HCT116 (cell line): ENCODE measurements around the gene TEN1. TPM values are rescaled to one million over a fixed set of nuclear protein-coding genes. Genes with fewer than 3 reads are reported as not detected.

Experiments used
- ATAC-seq: fragments of 200-7000 bp; cut with Tn5 transposase; 2 replicates; pipeline ENCODE4 v1.9.1; 2020; ENCODE audit warnings: mild to moderate bottlenecking, moderate library complexity
- BruUV-seq: library from RNA; stranded (reverse); fragments of 400-500 nt; replicated peaks from 2 replicates; lab custom pipeline; 2021; lab: Mats Ljungman, UMichigan
- CTCF ChIA-PET: fragments of 300-600 bp; sonication (Branson Sonifier 250); formaldehyde crosslinking; loops from one replicate; lab custom pipeline; 2021; ENCODE audit warnings: antibody characterized with exemption; lab: Charles Lee
- POLR2A ChIA-PET: fragments of 300-600, 350-600 bp; sonication (Branson Sonifier 250); formaldehyde crosslinking; loops from one replicate; lab custom pipeline; 2021; ENCODE audit warnings: antibody characterized with exemption; lab: Charles Lee
- RAD21 ChIA-PET, 2 experiments: fragments of 300-600 bp; sonication (Branson Sonifier 250); formaldehyde crosslinking; loops; one replicate each; lab custom pipeline; 2023; ENCODE audit warnings: low total read pairs in 2 of 2; ENCODE audit not compliant: uncharacterized antibody in 2 of 2, unreplicated experiment in 2 of 2, low non-redundant PET in 1 of 2; lab: Charles Lee
- DNase-seq: peaks from one replicate; pipeline ENCODE4 v3.0.0-alpha.2; 2010; ENCODE audit warnings: low read depth, low spot score
- H2AFZ ChIP-seq: fragments of 200-600 bp; shearing (Covaris generic), sonication (generic); 2 replicates; pipeline ENCODE4 v1.6.1; 2017; ENCODE audit warnings: low read depth, mixed run types, mixed read lengths, antibody characterized with exemption, low read length; ENCODE audit not compliant: poor library complexity, severe bottlenecking
- H3K27ac ChIP-seq: 2 replicates; pipeline ENCODE4 v1.5.1; 2012; ENCODE audit warnings: low read depth, low read length
- H3K27me3 ChIP-seq: fragments of 200-600 bp; sonication (generic); 2 replicates; pipeline ENCODE4 v1.6.1; 2016; ENCODE audit warnings: mixed run types, low read length, mixed read lengths; ENCODE audit not compliant: insufficient read depth
- H3K36me3 ChIP-seq, 2 experiments: fragments of 200-500 bp in 1 of 2; fragments of 200-600 bp in 1 of 2; sonication (Bioruptor generic) in 1 of 2; sonication (generic) in 1 of 2; 2 replicates each; pipeline versions ENCODE4 v1.5.1 to v1.6.1; 2014 to 2016; ENCODE audit warnings: low read length in 2 of 2, inconsistent platforms in 1 of 2, mixed read lengths in 1 of 2, mixed run types in 1 of 2; ENCODE audit not compliant: insufficient read depth in 2 of 2, control insufficient read depth in 1 of 2
- H3K4me1 ChIP-seq, 2 experiments: fragments of 200-600 bp in 1 of 2; sonication (generic) in 1 of 2; 2 replicates each; pipeline versions ENCODE4 v1.5.1 to v1.6.1; 2012 to 2017; ENCODE audit warnings: low read length in 2 of 2, inconsistent platforms in 1 of 2, mild to moderate bottlenecking in 1 of 2, mixed read lengths in 1 of 2, mixed run types in 1 of 2, moderate library complexity in 1 of 2; ENCODE audit not compliant: insufficient read depth in 2 of 2, control insufficient read depth in 1 of 2
- H3K4me2 ChIP-seq: fragments of 200-600 bp; sonication (generic); 2 replicates; pipeline ENCODE4 v1.6.1; 2017; ENCODE audit warnings: mixed run types, low read length, mixed read lengths
- H3K4me3 ChIP-seq, 2 experiments: fragments of 200-600 bp in 1 of 2; sonication (generic) in 1 of 2; replicated peaks in 1 of 2; 2 replicates each; pipeline ENCODE4 v1.5.1; 2011 to 2016; ENCODE audit warnings: low read length in 2 of 2, control low read depth in 1 of 2, low read depth in 1 of 2, mild to moderate bottlenecking in 1 of 2, mixed read lengths in 1 of 2, mixed run types in 1 of 2
- H3K79me2 ChIP-seq: fragments of 200-600 bp; sonication (generic); 2 replicates; pipeline ENCODE4 v1.6.1; 2017; ENCODE audit warnings: mild to moderate bottlenecking, mixed run types, low read length, moderate library complexity, mixed read lengths; ENCODE audit not compliant: insufficient read depth
- H3K9ac ChIP-seq: fragments of 200-600 bp; sonication (generic); 2 replicates; pipeline ENCODE4 v1.6.1; 2016; ENCODE audit warnings: low read length, mixed read lengths
- H3K9me2 ChIP-seq: fragments of 200-600 bp; sonication (generic), shearing (Covaris generic); 2 replicates; pipeline ENCODE4 v1.6.1; 2017; ENCODE audit warnings: mixed run types, mild to moderate bottlenecking, moderate library complexity; ENCODE audit not compliant: insufficient read depth
- H3K9me3 ChIP-seq, 2 experiments: fragments of 200-500 bp in 1 of 2; fragments of 200-600 bp in 1 of 2; sonication (Bioruptor generic) in 1 of 2; sonication (generic) in 1 of 2; 2 replicates each; pipeline ENCODE4 v1.6.1; 2014 to 2017; ENCODE audit warnings: low read length in 2 of 2, mixed read lengths in 2 of 2, inconsistent platforms in 1 of 2, low read depth in 1 of 2, mild to moderate bottlenecking in 1 of 2, mixed run types in 1 of 2, moderate library complexity in 1 of 2; ENCODE audit not compliant: control insufficient read depth in 1 of 2, insufficient read depth in 1 of 2
- H4K20me1 ChIP-seq: fragments of 200-600 bp; sonication (generic), shearing (Covaris generic); 2 replicates; pipeline ENCODE4 v1.6.1; 2017; ENCODE audit warnings: mixed run types, mild to moderate bottlenecking, moderate library complexity; ENCODE audit not compliant: insufficient read depth
- ATF3 ChIP-seq: IDR thresholded peaks from 2 replicates; pipeline ENCODE4 v1.6.1; 2012
- EZH2 ChIP-seq: fragments of 200-600 bp; sonication (generic); IDR thresholded peaks from 2 replicates; pipeline ENCODE4 v1.6.1; 2017; ENCODE audit warnings: antibody characterized with exemption, mixed run types
- SRF ChIP-seq: IDR thresholded peaks from 2 replicates; pipeline ENCODE4 v1.6.1; 2012; ENCODE audit warnings: low read depth
- intact Hi-C: fragments of 100-400 bp; cut with micrococcal nuclease; formaldehyde crosslinking; loops from 2 replicates; pipeline ENCODE4 v1.10.0; 2022
- total RNA-seq: library from RNA; stranded (reverse); gene quantifications from one replicate; pipeline ENCODE4 v1.2.1, GENCODE V29; 2021; ENCODE audit not compliant: unreplicated experiment
- TF ChIP-seq, protein P1 (sequence below), 3 experiments: fragments of 200-600 bp in 1 of 3; sonication (generic) in 1 of 3; IDR thresholded peaks in 2 of 3; conservative IDR thresholded peaks in 1 of 3; 2 replicates each; pipeline ENCODE4 v1.5.1; 2012 to 2017; ENCODE audit warnings: low read depth in 2 of 3, low read length in 2 of 3, antibody characterized with exemption in 1 of 3, borderline replicate concordance in 1 of 3, control low read depth in 1 of 3, mild to moderate bottlenecking in 1 of 3, mixed read lengths in 1 of 3, mixed run types in 1 of 3, moderate library complexity in 1 of 3; ENCODE audit not compliant: insufficient read depth in 1 of 3

Gene TEN1
- total RNA-seq, 1 experiment from 2014 or later, result 18.5 TPM

DNA sequence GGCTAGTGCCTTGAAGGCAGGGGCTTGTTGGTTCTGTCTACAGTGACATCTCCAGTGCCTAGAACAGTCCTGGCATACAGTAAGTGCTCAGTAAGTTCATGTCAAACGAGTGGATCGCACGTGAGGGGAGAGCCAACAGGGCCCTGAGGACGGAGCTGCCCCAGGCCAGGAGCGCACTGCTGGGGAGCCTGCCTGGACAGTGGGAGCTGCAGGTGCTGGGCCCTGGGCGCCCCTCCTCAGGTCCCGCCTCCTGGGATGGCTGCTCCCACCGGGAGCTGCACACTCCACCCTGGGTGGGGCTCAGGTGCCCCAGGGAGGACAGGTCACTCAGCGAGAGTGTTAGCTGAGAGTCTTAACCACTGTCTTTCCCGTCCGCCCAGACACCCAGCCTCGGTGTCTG, 46.3 kb downstream of the TEN1 start:
- intact Hi-C loops, result loop anchor here (5.0 kb wide), 3 partner anchors 47 to 252 kb away; partner anchors contain the start of genes EXOC7, GALR2 and SRP68
- no peak overlapping the region; the same call in 1 of the 2 replicates for H3K27ac ChIP-seq
- H3K9ac ChIP-seq, result no peak overlapping the region

More for the DNA sequence above, 46.3 kb downstream of the TEN1 start:
- DNase-seq (no peak), ATAC-seq (no peak)
- Histone ChIP-seq H2AFZ (no peak overlapping the region), H3K36me3 (peaks cover 11 to 14% of the 10 kb centered on the region in 2 experiments), H3K4me2 (no peak overlapping the region; the same call in 1 of the 2 replicates), H3K79me2 (peaks cover 36% of the 10 kb centered on the region), H3K9me2 (no peaks in the 10 kb centered on the region), H3K27me3 (no peaks in the 10 kb centered on the region), H3K9me3 (no peaks in the 10 kb centered on the region), H3K4me1 (peaks cover 33 to 49% of the 10 kb centered on the region in 2 experiments), H3K4me3 (no peak overlapping the region), H4K20me1 (no peaks in the 10 kb centered on the region)
- POLR2A ChIA-PET, result interaction anchor here (0.7 kb wide), 1 partner anchor 248 kb away, joined by 5 read pairs; no protein-coding TSS in a partner anchor
- RAD21 ChIA-PET, result no interaction called here
- CTCF ChIA-PET, result interaction anchor here (0.7 to 1.2 kb wide), 2 partner anchors 11 to 19 kb away, joined by 3 to 4 read pairs; no protein-coding TSS in a partner anchor
- no TSS peak for BruUV-seq
- TF ChIP-seq, protein P1, sequence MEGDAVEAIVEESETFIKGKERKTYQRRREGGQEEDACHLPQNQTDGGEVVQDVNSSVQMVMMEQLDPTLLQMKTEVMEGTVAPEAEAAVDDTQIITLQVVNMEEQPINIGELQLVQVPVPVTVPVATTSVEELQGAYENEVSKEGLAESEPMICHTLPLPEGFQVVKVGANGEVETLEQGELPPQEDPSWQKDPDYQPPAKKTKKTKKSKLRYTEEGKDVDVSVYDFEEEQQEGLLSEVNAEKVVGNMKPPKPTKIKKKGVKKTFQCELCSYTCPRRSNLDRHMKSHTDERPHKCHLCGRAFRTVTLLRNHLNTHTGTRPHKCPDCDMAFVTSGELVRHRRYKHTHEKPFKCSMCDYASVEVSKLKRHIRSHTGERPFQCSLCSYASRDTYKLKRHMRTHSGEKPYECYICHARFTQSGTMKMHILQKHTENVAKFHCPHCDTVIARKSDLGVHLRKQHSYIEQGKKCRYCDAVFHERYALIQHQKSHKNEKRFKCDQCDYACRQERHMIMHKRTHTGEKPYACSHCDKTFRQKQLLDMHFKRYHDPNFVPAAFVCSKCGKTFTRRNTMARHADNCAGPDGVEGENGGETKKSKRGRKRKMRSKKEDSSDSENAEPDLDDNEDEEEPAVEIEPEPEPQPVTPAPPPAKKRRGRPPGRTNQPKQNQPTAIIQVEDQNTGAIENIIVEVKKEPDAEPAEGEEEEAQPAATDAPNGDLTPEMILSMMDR (IDR thresholded peaks at IDR 0.05 in 2 of 3, conservative IDR thresholded peaks at IDR 0.05 in 1 of 3; ENCODE audit: borderline replicate concordance in 1 of 3, insufficient read depth in 1 of 3, low read depth in 2 of 3, low read length in 2 of 3), result no peak
- TF ChIP-seq ATF3 (no peak), SRF (no peak), EZH2 (no peak)
